Stimulated activated CD8-positive, alpha-beta memory T cell treated with anti-CD3 and anti-CD28 coated beads, Interleukin-4, amount 100 ng/mL, for 48 hours (primary cell): Measurements from ENCODE around the gene MOBP.
"Not testable (repeated sequence)": the region's sequence is repeated elsewhere in the genome, so short reads cannot be mapped to it uniquely, and the experiment has no call there.

ENCODE experiments used
- DNase-seq: peaks from one replicate; pipeline ENCODE4 v3.0.0-alpha.2; 2020

MOBP gene

DNA sequence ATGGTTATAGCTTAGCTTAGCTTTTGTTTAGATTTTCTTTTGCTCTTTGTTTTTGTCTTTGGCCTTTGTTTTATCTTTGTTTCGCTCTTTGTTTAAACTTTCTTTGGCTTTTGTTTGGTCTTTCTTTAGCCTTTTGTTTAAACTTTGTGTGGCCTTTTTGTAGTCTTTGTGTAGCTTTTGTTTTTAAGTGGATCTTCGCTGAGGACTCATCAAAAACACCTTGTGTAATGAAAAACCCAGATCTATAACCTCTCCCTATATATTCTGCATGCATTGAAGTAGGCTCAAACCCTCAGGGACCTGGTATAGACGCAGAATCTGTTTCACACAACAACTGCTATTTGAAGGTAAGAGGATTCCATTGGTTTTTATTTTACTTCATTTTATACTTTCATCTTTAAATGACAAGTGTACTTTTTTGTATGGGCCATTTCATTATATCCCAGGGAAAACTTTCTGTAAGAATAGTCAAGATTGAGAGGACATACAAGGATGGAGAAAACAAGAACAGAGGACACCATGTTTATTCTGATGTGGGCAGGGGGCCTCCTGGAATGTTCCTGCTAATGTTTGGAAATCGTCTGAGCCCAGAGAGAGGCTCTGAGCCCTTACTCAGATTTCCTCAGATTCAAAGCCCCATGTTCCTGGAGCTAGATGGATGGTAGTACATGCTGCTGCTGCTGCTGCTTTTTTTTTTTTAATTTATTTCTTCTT is at the start of gene MOBP:
MOBP (plus strand) TSS at position 287 of the 714 bp plus-strand sequence. CDS start 34,390 bp downstream, outside the sequence.
- no peak for DNase-seq

- not testable (repeated sequence) for DNase-seq
Observed at GRCh38 chr3:39418556-39419225, 48.8 kb upstream of the MOBP start.

DNA sequence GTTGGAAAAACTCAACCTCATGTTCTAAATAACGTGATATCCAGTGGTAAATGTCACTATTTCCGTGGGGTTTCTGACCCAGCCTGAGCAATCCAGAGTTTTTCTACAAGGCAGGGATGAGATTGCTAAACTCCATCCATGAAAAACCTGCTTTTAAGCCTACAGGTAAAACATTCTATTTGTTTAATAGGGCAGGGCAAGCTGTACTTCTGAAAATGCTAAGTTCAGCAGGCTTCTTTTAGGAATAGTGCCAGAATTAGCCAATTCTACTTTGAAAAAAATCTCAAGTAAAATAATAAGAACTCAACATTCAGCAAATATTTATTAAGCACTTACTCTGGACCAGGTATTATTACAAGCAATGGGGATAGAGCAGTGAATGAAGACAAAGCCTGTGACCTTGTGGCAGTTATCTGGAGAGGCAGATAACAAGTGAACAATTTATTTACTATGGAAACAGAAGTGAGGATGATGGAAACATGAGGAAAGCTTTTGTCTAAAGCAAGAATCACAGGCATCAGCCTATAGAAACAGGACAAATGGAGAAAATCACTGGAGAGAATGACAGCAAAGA is 47.7 kb upstream of the MOBP start:
- DNase-seq: no peak

GRCh38 chr3:39420543-39420942 is 46.9 kb upstream of the MOBP start:
- DNase-seq: no peak

- no peak for DNase-seq
Observed at GRCh38 chr3:39423436-39423970, 44.0 kb upstream of the MOBP start.

GRCh38 chr3:39426312-39426711 is 41.2 kb upstream of the MOBP start:
- no peak for DNase-seq

DNA sequence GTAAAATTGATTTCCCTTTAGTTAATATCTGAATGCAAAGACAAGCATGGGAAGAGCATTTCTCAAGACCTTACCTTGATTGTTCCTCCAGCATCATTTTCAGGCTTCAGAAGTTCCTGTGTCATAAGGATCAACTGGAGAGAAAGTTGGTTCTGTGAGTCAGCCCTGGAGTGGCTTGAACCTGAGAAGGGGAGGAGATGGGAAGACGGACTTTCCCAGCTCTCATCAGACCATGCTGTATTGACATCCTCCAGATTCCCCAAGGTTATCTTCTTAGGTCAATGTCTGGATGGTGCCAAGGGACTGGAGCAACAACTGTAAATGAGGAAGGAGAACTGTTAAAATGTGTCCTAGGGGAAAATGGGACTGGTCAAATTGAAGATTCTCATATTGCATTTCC is 40.0 kb upstream of the MOBP start:
- no peak for DNase-seq

GRCh38 chr3:39428745-39429201 is 38.7 kb upstream of the MOBP start:
- no peak for DNase-seq

- no peak for DNase-seq
Observed at GRCh38 chr3:39429466-39429865, 38.0 kb upstream of the MOBP start.

- no peak for DNase-seq
Observed at GRCh38 chr3:39432342-39432741, 35.1 kb upstream of the MOBP start.

GRCh38 chr3:39433642-39434041 is 33.8 kb upstream of the MOBP start:
- DNase-seq: no peak

DNA sequence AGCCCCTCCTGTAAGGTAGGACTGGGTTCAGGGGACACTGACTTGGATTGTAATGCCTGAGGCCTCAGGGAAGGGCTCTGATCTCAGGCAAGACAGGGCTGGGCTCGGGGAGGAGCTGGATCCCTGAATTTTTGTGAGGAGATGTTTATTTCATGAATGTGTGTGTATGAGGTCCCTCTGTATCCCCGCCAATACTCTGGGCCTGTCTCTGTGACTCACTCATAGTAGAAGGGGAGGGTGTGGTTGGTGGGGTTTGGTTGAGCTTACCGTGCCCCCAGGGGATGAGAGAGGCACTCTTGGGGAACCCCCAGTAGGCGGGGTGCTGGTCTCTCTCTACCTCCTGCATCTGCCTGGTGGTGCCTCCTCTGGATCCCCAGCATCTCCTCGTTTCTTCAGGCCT is 32.9 kb upstream of the MOBP start:
- DNase-seq: no peak

- DNase-seq: no peak
Observed at GRCh38 chr3:39435006-39435748, 32.3 kb upstream of the MOBP start.

- no peak for DNase-seq
Observed at GRCh38 chr3:39438880-39439279, 28.6 kb upstream of the MOBP start.

GRCh38 chr3:39440316-39440715 is 27.2 kb upstream of the MOBP start:
- DNase-seq: no peak

- DNase-seq: no peak
Observed at GRCh38 chr3:39443530-39443929, 23.9 kb upstream of the MOBP start.

- no peak for DNase-seq
Observed at GRCh38 chr3:39445927-39446326, 21.6 kb upstream of the MOBP start.

- no peak for DNase-seq
Observed at GRCh38 chr3:39446444-39446843, 21.0 kb upstream of the MOBP start.

DNA sequence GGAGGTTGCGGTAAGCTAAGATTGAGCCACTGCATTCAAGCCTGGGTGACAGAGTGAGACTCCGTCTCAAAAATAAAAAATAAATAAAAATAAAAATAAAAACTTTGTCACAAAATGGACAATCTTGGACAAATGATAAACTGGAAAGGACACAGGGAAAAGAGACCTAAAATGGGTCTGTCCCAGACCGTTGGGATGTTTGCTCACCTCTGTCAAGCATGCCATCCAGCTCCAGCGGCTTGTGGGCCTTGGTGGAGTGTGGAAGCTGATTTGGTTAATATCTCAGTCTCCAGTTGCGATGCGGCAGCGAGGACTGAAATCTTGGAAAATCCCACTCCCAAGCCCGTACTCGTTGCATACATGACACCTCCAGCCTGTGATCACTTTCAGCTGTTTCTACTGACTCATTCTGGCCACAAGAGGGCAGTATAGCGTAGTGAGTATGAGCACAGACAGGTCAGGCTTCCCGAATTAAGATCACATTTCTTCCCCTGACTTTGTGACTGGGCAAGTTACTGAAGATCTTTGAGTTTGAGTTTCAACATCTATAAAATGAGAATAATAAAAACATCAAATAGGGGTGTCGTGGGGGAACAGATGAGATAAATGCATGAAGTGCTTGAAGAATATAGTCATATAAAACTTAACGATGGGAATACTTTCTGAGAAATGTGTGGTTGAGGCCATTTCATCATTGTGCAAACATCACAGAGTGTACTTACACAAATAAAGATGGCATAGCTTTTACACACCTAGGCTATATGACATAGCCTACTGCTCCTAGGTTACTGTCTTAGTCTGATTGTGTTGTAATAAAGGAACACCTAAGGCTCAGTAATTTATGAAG is 19.6 kb upstream of the MOBP start:
- DNase-seq: peak; percentile 70

DNA sequence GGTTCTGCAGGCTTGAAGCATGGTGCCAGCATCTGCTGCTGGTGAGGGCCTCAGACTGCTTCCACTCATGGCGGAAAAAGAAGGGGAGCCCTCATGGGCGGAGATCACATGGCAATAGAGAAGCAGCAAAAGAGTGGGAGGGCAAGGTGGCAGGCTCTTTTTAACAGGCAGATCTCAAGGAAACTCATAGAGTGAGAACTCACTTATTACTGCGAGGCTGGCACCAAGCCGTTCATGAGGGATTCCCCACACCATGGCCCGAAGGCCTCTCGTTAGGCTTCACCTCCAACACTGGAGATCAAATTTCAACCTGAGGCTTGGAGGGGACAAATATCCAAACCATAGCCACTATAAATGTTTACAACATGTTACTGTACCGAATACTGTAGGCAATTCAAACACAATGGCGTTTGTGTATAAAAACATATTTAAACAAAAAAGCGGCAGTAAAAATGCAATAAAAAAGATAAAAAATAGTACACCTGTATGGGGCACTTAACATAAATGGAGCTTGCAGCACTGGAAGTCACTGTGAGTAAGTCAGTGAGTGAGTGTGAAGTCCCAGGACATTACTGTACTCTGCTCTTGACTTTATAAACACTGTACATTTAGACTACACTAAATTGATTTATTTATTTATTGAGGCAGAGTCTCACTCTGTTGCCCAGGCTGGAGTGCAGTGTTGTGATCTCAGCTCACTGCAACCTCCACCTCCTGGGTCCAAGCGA is 18.8 kb upstream of the MOBP start:
- DNase-seq: no peak

GRCh38 chr3:39449796-39450195 is 17.7 kb upstream of the MOBP start:
- DNase-seq: no peak

DNA sequence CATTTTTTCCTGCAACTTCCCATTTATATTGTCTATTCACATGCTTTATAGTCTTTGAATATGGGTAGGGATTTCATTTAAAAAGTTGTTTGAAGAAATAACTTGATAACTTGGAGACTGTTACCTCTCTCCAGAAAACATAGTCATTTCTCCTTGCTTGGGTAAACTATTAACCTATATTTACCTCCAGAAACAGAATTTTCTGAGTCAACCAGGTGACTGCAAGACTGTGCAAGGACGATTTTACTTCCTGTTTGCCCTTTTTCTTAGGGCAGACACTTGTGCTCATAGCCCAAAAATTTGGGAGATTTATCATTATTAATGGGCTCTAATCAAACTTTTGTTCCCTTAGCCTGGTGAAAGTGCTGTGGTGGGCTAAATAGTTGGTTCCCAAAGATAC is 14.3 kb upstream of the MOBP start:
- no peak for DNase-seq
